ENCODE measurements around the gene KARS1.

The KARS1 gene

GRCh38 chr16:75647492-75648264 is at the start of gene KARS1, which contains the start of gene TERF2IP:
Gene KARS1 (minus strand): TSS chr16:75647665. CDS start chr16:75647639, 26 bp downstream.
Gene TERF2IP (plus strand): TSS chr16:75647773. CDS start chr16:75647883, 110 bp downstream.
- TF ChIP-seq, protein P1, sequence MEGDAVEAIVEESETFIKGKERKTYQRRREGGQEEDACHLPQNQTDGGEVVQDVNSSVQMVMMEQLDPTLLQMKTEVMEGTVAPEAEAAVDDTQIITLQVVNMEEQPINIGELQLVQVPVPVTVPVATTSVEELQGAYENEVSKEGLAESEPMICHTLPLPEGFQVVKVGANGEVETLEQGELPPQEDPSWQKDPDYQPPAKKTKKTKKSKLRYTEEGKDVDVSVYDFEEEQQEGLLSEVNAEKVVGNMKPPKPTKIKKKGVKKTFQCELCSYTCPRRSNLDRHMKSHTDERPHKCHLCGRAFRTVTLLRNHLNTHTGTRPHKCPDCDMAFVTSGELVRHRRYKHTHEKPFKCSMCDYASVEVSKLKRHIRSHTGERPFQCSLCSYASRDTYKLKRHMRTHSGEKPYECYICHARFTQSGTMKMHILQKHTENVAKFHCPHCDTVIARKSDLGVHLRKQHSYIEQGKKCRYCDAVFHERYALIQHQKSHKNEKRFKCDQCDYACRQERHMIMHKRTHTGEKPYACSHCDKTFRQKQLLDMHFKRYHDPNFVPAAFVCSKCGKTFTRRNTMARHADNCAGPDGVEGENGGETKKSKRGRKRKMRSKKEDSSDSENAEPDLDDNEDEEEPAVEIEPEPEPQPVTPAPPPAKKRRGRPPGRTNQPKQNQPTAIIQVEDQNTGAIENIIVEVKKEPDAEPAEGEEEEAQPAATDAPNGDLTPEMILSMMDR (IDR thresholded peaks at IDR 0.05; ENCODE audit: low read depth, low read length, missing control alignments), result no peak

DNA sequence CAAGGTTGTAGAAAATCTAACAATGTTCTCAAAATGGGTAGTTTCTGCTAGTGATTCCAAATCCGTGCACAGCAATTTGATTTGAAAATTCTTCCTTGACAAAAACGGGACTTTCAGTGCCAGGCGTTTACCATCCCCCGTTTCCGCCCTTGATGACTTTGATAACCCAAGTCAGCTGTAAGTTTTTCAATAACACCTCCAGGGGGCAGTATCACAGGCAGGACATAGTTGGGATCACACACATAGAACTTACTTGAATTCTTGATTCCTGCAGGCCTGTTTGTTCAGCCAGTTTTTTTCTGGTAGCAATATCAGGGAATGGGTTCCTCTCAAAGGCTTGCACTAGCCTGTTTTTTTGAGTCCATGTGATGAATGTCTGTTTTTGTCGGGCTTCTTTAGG is 48.2 kb upstream of the KARS1 start:
- TF ChIP-seq, protein P1 (IDR thresholded peaks at IDR 0.05; ENCODE audit: low read depth, low read length, missing control alignments), result peak; percentile 30
- no peak overlapping the region for H3K4me3 ChIP-seq (ENCODE audit: low read depth, low read length)
- no peak for DNase-seq (ENCODE audit: low read depth)

More at GRCh38 chr16:75647492-75648264, at the start of gene KARS1, which contains the start of gene TERF2IP:
- peak within 1 kb of the TSS; percentile 80 for H3K4me3 ChIP-seq (ENCODE audit: low read depth, low read length)
- peak; percentile 85 for DNase-seq (ENCODE audit: low read depth)

DNA sequence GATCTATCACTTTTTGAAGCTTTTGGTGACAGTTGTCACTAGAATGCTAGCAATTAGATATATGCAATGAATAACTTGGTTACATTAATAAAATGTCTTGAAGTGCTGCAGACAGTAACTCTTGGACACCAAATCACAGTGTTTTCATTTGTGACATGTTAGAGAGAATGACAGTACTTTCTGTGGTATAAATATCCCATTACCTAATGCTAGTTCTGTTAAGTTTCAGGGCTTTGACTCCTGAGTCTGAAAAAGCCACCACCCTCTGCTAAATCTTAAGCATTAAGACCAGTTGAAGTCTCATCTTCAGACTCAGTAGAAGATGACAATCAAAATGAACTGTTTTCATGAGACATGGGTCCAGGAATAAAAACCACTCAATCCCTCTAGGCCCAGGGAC is 39.9 kb upstream of the KARS1 start:
- H3K4me3 ChIP-seq (ENCODE audit: low read depth, low read length), result no peak overlapping the region
- TF ChIP-seq, protein P1 (IDR thresholded peaks at IDR 0.05; ENCODE audit: low read depth, low read length, missing control alignments), result no peak
- no peak for DNase-seq (ENCODE audit: low read depth)

GRCh38 chr16:75682308-75682707 is 34.8 kb upstream of the KARS1 start:
- no peak for DNase-seq (ENCODE audit: low read depth)
- no peak overlapping the region for H3K4me3 ChIP-seq (ENCODE audit: low read depth, low read length)
- TF ChIP-seq, protein P1 (IDR thresholded peaks at IDR 0.05; ENCODE audit: low read depth, low read length, missing control alignments), result no peak

DNA sequence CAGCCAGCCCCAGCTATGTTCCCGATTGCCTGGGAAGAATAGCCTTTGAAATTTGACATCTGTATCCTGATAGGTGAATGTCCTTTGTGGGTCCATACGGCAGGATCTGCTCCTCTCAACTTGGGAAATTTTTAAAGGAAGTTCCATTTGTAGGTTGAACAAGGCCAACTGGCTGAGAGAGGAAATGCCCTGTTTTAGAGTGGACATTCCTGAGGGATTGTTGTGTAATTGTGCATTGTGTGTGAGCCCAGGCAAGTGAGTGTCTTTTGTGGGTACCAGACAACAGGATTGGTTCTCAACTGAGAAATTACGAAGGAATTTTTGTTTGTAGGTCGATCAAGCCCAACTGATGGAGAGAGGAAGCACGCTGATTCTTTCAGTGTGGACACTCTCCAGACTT is 31.9 kb upstream of the KARS1 start:
- H3K4me3 ChIP-seq (ENCODE audit: low read depth, low read length), result no peak overlapping the region
- TF ChIP-seq, protein P1 (IDR thresholded peaks at IDR 0.05; ENCODE audit: low read depth, low read length, missing control alignments), result no peak
- DNase-seq (ENCODE audit: low read depth), result no peak

DNA sequence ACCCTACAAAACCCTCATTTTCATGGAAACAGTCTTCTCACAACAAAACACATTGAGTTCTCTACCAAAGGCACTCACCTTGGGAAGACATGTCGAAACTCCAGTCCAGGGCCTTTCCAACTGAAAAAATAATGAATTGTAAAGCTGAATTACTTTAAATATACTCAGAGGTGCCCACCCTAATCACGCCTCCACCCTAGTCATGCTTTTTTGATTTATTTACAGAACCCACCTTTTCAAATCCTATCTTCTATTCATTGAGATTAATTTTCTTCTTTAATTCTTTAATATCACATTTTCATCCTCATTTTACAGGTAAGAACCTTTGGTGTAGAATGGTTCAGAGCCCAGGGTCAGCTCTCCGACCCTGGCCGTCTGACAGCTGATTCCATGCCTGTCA is 29.4 kb upstream of the KARS1 start, which contains the start of gene CPHXL2:
CPHXL2 (minus strand) TSS at position 101 of the 400 bp plus-strand sequence; CDS start at position 91, 10 bp downstream.
- DNase-seq (ENCODE audit: low read depth), result no peak
- no peak within 1 kb of the TSS for H3K4me3 ChIP-seq (ENCODE audit: low read depth, low read length)
- TF ChIP-seq, protein P1 (IDR thresholded peaks at IDR 0.05; ENCODE audit: low read depth, low read length, missing control alignments), result no peak
